Uterus (tissue), 2 donors: ENCODE data around the gene VCX2.

Experiments used
- POLR2A ChIP-seq, 2 donors: fragments of 450-650 bp; IDR thresholded peaks; one replicate each; pipeline ENCODE4 v1.6.1; 2016; ENCODE audit warnings: antibody characterized with exemption in 2 of 2, mild to moderate bottlenecking in 1 of 2, moderate library complexity in 1 of 2
- TF ChIP-seq, protein P1 (sequence below), 4 experiments: fragments of 200-600 bp in 2 of 4; fragments of 450-650 bp in 2 of 4; sonication (generic) in 2 of 4; IDR thresholded peaks; one replicate each; pipeline ENCODE4 v1.5.1; 2016 to 2019; ENCODE audit warnings: antibody characterized with exemption in 4 of 4, mild to moderate bottlenecking in 2 of 4, moderate library complexity in 1 of 4

DNA sequence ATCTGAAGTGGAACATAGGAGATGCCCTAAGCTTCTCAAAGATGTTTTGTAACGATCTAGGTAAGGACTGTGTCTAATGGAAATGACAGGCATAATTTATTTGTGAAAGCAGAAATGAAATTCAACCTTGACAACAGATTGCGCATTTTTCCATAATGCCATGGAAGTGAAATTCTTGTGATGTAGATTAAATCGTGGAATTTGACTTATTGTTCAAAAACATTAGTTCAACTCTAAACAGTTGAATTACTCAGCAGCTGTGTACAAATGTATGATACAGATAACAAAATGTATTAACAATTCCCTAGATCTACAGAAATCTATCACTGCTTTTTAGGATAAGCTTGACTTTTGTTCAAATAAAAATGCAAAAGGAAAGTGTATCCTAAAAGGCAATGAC is 44.4 kb downstream of the VCX2 start:
- TF ChIP-seq, protein P1, sequence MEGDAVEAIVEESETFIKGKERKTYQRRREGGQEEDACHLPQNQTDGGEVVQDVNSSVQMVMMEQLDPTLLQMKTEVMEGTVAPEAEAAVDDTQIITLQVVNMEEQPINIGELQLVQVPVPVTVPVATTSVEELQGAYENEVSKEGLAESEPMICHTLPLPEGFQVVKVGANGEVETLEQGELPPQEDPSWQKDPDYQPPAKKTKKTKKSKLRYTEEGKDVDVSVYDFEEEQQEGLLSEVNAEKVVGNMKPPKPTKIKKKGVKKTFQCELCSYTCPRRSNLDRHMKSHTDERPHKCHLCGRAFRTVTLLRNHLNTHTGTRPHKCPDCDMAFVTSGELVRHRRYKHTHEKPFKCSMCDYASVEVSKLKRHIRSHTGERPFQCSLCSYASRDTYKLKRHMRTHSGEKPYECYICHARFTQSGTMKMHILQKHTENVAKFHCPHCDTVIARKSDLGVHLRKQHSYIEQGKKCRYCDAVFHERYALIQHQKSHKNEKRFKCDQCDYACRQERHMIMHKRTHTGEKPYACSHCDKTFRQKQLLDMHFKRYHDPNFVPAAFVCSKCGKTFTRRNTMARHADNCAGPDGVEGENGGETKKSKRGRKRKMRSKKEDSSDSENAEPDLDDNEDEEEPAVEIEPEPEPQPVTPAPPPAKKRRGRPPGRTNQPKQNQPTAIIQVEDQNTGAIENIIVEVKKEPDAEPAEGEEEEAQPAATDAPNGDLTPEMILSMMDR (IDR thresholded peaks at IDR 0.05): no peak
- no peak for TF ChIP-seq POLR2A (IDR thresholded peaks at IDR 0.05)
